ENCODE results near the gene PDE4D. TPM values are rescaled to one million over a fixed set of nuclear protein-coding genes. Genes with fewer than 3 reads are reported as not detected.
A peak's percentile ranks its signal among the peaks of the same experiment; 100 is the strongest.

Gene PDE4D
- total and polyA plus RNA-seq, 12 donors: 1.2 to 18.9 (median 2.1) TPM

DNA sequence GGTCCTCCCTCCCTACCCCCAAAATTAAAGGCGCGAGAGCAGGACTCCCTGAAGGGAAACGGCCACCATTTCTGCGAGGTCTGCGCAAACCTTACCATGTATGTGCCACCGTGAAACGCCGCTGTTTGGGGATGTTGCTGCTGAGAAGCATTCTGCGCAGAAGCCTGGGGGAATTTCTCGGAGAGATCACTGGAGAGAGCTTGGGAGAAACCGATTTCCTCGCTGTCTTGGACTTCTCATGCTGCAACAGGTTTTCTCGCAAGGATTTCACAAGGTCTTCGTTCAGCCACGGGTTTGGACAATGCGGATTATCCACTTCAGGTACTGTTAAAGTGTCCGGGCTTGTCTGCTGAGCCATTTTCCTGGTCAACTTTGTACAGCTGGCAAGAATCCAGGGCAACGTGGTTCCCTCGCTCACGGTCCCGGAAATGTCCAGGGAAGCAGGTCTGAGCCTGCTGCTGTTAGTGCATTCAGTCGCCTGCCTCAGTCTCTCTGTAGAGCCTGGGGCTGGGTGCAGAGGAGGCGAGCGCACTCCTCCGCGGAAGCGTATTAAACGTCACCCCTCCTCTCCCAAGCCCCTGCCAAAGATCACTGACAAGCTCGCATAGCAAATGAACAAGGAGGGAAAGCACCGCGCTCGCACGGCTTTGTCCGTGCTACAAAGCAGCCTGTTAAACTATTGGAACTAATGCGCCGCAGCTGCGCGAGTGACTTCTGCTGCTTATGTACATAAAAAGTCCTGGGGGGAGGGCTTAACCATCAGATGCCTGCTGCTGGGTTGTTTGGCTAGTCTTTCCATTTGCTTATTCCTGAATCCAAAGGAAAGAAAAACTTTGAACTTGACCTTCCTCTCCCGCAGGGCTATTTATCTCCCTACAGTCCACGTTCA is 125.1 kb downstream of the PDE4D start:
- H3K27me3 ChIP-seq: peaks cover 10% of the 10 kb centered on the region
- peak; percentile 20 to 57 (median 31) for DNase-seq
- peaks cover 0 to 12% of the 10 kb centered on the region in 2 donors for H3K4me1 ChIP-seq (replicated peaks in 1 of 2)
- 2 to 3% (median 3%) methylated on average over 22 to 40 of the region's 40 CpGs for WGBS, 4 donors
- no peaks in the 10 kb centered on the region for H3K36me3 ChIP-seq (replicated peaks in 1 of 2)
- peak overlapping the region in 1 of 4 donors; percentile 66 for H3K4me3 ChIP-seq
- H3K27ac ChIP-seq: peak overlapping the region in 1 of 5 donors; percentile 45
- no peaks in the 10 kb centered on the region for H3K9me3 ChIP-seq (replicated peaks in 1 of 3)
- TF ChIP-seq, protein P1, sequence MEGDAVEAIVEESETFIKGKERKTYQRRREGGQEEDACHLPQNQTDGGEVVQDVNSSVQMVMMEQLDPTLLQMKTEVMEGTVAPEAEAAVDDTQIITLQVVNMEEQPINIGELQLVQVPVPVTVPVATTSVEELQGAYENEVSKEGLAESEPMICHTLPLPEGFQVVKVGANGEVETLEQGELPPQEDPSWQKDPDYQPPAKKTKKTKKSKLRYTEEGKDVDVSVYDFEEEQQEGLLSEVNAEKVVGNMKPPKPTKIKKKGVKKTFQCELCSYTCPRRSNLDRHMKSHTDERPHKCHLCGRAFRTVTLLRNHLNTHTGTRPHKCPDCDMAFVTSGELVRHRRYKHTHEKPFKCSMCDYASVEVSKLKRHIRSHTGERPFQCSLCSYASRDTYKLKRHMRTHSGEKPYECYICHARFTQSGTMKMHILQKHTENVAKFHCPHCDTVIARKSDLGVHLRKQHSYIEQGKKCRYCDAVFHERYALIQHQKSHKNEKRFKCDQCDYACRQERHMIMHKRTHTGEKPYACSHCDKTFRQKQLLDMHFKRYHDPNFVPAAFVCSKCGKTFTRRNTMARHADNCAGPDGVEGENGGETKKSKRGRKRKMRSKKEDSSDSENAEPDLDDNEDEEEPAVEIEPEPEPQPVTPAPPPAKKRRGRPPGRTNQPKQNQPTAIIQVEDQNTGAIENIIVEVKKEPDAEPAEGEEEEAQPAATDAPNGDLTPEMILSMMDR (IDR thresholded peaks at IDR 0.05): no peak
- no peak for TF ChIP-seq POLR2A (IDR thresholded peaks at IDR 0.05)
- intact Hi-C loops (cut with DNase I): no loop called here

DNA sequence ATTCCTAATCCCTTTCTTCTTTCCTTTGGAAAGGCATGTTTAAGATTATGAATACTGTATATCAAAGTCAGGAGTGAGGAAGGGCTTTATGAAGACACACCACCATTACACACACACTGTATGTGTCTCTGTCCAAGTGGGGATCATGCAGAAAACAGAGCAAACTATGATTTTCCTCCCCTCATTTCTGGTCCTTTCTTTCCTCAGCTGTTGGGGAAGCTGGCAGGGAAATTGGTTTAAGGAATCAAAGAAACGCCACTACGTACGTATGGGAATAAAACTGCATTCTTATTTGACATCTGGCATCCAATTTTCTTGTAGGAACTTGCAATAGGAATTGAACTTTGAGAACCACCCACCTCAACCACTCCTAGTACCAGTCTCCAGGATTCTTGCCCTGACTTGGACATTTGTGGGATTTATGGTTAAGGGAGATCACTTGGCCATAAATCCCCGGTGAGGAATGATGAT is 125.8 kb downstream of the PDE4D start:
- intact Hi-C loops (cut with DNase I): no loop called here
- no peak for DNase-seq
- H3K27ac ChIP-seq: peak overlapping the region in 1 of 5 donors; percentile 45
- H3K4me3 ChIP-seq: peak overlapping the region in 1 of 4 donors; percentile 66
- H3K4me1 ChIP-seq (replicated peaks in 1 of 2): peaks cover 0 to 12% of the 10 kb centered on the region in 2 donors
- no peak for TF ChIP-seq POLR2A (IDR thresholded peaks at IDR 0.05)
- TF ChIP-seq, protein P1 (IDR thresholded peaks at IDR 0.05): no peak
- H3K36me3 ChIP-seq (replicated peaks in 1 of 2): no peaks in the 10 kb centered on the region
- H3K9me3 ChIP-seq (replicated peaks in 1 of 3): no peaks in the 10 kb centered on the region
- H3K27me3 ChIP-seq: peaks cover 10% of the 10 kb centered on the region
- WGBS, 4 donors: 30 to 41% (median 33%) methylated on average over 4 of the region's 4 CpGs

DNA sequence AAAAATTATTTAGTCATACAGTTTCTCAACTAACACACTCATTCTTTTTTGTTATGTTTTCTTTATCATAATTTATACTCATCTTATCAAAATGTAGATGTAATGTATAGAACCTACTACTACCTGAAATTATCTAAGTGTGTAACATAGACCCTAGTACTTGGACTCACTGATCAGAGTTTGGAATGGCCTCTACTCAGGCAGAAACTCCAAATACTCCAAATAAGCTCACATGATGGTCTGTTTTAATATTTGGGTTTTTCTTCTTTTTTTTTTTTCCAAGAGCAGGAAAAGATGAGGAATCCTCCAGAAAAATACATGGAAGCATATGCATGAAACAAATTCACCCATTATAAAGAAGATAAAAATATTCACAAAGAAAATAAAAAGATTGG is 126.3 kb downstream of the PDE4D start:
- Histone ChIP-seq H3K9me3 (replicated peaks in 1 of 3) (no peaks in the 10 kb centered on the region), H3K27me3 (peaks cover 10% of the 10 kb centered on the region), H3K36me3 (replicated peaks in 1 of 2) (no peaks in the 10 kb centered on the region), H3K4me1 (replicated peaks in 1 of 2) (peaks cover 0 to 12% of the 10 kb centered on the region in 2 donors), H3K4me3 (peak overlapping the region in 1 of 4 donors; percentile 66), H3K27ac (no peak overlapping the region)
- intact Hi-C loops (cut with DNase I): no loop called here
- DNase-seq: no peak
- no peak for TF ChIP-seq POLR2A (IDR thresholded peaks at IDR 0.05)
- TF ChIP-seq, protein P1 (IDR thresholded peaks at IDR 0.05): no peak

DNA sequence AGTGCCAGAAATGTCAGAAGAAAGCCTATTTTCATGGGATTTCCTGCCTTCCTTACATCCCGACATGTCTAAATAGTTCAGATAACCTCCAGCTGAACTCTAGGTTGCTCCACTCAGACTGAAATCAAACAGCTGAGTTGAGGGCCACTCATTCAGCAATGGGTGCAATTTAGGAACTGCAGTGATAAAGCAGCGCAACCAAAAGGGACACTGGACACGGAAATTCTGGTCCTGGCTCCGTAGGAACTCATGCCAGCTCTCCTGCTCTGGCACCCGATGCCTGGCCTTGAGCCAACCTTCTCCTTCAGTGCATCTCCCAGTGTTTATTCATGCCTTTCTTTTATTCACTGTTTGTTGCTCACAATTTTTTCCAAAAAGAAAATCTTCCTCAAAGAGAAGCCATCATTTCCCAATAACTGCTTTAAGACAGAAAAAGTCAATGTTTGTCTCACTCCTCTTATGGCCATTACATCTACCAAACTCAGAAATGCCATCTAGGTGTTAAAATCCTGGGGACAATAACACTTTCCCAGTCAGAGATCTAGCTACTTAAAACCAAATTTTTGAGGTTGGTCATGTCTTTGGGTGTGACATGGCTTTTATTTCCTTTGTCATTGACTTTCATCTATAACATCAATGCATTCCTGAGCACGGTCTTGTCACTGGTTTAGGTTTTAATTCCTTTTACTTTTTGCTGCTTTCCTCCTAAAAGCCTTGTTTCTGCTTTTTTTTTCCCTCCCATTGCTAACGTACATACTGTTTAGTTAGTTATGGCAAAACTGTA is 126.9 kb downstream of the PDE4D start:
- Histone ChIP-seq H3K4me1 (replicated peaks in 1 of 2) (peaks cover 0 to 12% of the 10 kb centered on the region in 2 donors), H3K9me3 (replicated peaks in 1 of 3) (no peaks in the 10 kb centered on the region), H3K36me3 (replicated peaks in 1 of 2) (no peaks in the 10 kb centered on the region), H3K4me3 (no peak overlapping the region), H3K27me3 (peaks cover 10% of the 10 kb centered on the region), H3K27ac (no peak overlapping the region)
- 41 to 52% (median 48%) methylated on average over 7 of the region's 7 CpGs for WGBS, 4 donors
- TF ChIP-seq POLR2A (IDR thresholded peaks at IDR 0.05): no peak
- TF ChIP-seq, protein P1 (IDR thresholded peaks at IDR 0.05): no peak
- DNase-seq: peak in 4 of 7 donors; percentile 13 to 32 (median 20)
- intact Hi-C loops (cut with DNase I): no loop called here
